Measurements from ENCODE around the gene AK9.
"Not testable (repeated sequence)": the region's sequence is repeated elsewhere in the genome, so short reads cannot be mapped to it uniquely, and the experiment has no call there.

Gene AK9

DNA sequence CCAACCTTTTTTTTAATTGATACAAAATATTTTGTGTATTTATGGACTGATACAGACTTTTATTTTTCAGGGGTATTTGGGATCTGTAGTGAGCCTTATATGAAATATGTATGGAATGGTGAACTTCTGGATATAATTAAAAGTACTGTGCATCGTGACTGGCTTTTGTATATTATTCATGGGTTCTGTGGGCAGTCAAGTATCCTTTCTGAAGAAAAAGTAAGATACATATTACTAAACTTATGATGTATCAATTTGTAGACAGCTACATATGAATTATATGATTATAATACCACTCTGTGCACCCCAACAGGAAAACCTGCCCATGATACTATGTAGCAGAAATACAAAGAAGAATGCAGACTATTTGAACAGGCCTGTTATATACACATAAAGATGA, 47.3 kb upstream of the AK9 start:
- DNase-seq = no peak
- no CpG with 5 or more reads among the region's 1 CpG for WGBS (ENCODE audit: extremely low coverage, insufficient coverage, insufficient read length)
- H3K9ac ChIP-seq (ENCODE audit: low read length) = no peak overlapping the region
- no peaks in the 10 kb centered on the region for H3K4me1 ChIP-seq (ENCODE audit: control insufficient read depth in 1 of 2, insufficient read depth in 2 of 2, low read length in 2 of 2)
- no peak overlapping the region for H3K27ac ChIP-seq (ENCODE audit: low read depth, low read length)
- no peaks in the 10 kb centered on the region for H3K27me3 ChIP-seq (ENCODE audit: insufficient read depth, low read length)
- no peak overlapping the region for H4K12ac ChIP-seq (ENCODE audit: low read depth, low read length)
- no peak overlapping the region for H3K4me3 ChIP-seq (ENCODE audit: low read depth, low read length)
- no peak overlapping the region for H3K23ac ChIP-seq (ENCODE audit: low read length)
- no peak overlapping the region for H3K14ac ChIP-seq (ENCODE audit: low read length)
- peaks cover 0 to 2% of the 10 kb centered on the region in 2 experiments for H3K36me3 ChIP-seq (ENCODE audit: control insufficient read depth in 1 of 2, insufficient read depth in 2 of 2, low read length in 2 of 2)
- no peak overlapping the region for H2AK5ac ChIP-seq (ENCODE audit: low read length)
- H3K4me2 ChIP-seq (ENCODE audit: low read length) = no peak overlapping the region
- no peak overlapping the region for H4K8ac ChIP-seq (ENCODE audit: low read depth, low read length)
- H4K91ac ChIP-seq (ENCODE audit: low read depth, low read length) = no peak overlapping the region
- no peak overlapping the region for H2BK12ac ChIP-seq (ENCODE audit: low read length)
- no peak overlapping the region for H2BK120ac ChIP-seq (ENCODE audit: insufficient read depth, low read length, poor library complexity)
- H3K18ac ChIP-seq (ENCODE audit: low read length) = no peak overlapping the region
- H3K9me3 ChIP-seq (ENCODE audit: insufficient read depth, low read depth, low read length) = no peaks in the 10 kb centered on the region
- no peak overlapping the region for H2BK5ac ChIP-seq (ENCODE audit: low read depth, low read length, poor library complexity)
- H3K79me2 ChIP-seq (ENCODE audit: control insufficient read depth, insufficient read depth, low read length, poor library complexity) = no peaks in the 10 kb centered on the region
- H2AFZ ChIP-seq (ENCODE audit: insufficient read depth, low read length, poor library complexity) = no peak overlapping the region
- H3K4ac ChIP-seq (ENCODE audit: low read depth, low read length) = no peak overlapping the region
- H3K79me1 ChIP-seq (ENCODE audit: low read length) = no peaks in the 10 kb centered on the region

- Histone ChIP-seq H2BK5ac (ENCODE audit: low read depth, low read length, poor library complexity) (no peak overlapping the region), H3K18ac (ENCODE audit: low read length) (no peak overlapping the region)
- WGBS (ENCODE audit: extremely low coverage, insufficient coverage, insufficient read length) = no CpG with 5 or more reads among the region's 1 CpG
Observed at GRCh38 chr6:109736273-109737025, 45.4 kb upstream of the AK9 start.

GRCh38 chr6:109725250-109725649, 34.2 kb upstream of the AK9 start:
- not testable (repeated sequence) for H4K12ac ChIP-seq (ENCODE audit: low read depth, low read length); H2BK12ac ChIP-seq (ENCODE audit: low read length); H3K9ac ChIP-seq (ENCODE audit: low read length); H3K36me3 ChIP-seq (ENCODE audit: control insufficient read depth in 1 of 2, insufficient read depth in 2 of 2, low read length in 2 of 2); H3K9me3 ChIP-seq (ENCODE audit: insufficient read depth, low read depth, low read length); H2BK5ac ChIP-seq (ENCODE audit: low read depth, low read length, poor library complexity); H3K79me1 ChIP-seq (ENCODE audit: low read length); H2BK120ac ChIP-seq (ENCODE audit: insufficient read depth, low read length, poor library complexity); H3K23ac ChIP-seq (ENCODE audit: low read length); H4K91ac ChIP-seq (ENCODE audit: low read depth, low read length); H3K27me3 ChIP-seq (ENCODE audit: insufficient read depth, low read length); H3K4me3 ChIP-seq (ENCODE audit: low read depth, low read length); H3K4me2 ChIP-seq (ENCODE audit: low read length); H3K27ac ChIP-seq (ENCODE audit: low read depth, low read length); DNase-seq; H3K79me2 ChIP-seq (ENCODE audit: control insufficient read depth, insufficient read depth, low read length, poor library complexity); H3K4ac ChIP-seq (ENCODE audit: low read depth, low read length); H3K4me1 ChIP-seq (ENCODE audit: control insufficient read depth in 1 of 2, insufficient read depth in 2 of 2, low read length in 2 of 2); H4K8ac ChIP-seq (ENCODE audit: low read depth, low read length); H2AFZ ChIP-seq (ENCODE audit: insufficient read depth, low read length, poor library complexity); H2AK5ac ChIP-seq (ENCODE audit: low read length); H3K18ac ChIP-seq (ENCODE audit: low read length); H3K14ac ChIP-seq (ENCODE audit: low read length)
- WGBS (ENCODE audit: extremely low coverage, insufficient coverage, insufficient read length) = no CpG with 5 or more reads among the region's 3 CpGs

More at GRCh38 chr6:109736273-109737025, 45.4 kb upstream of the AK9 start:
- Histone ChIP-seq H3K4me2 (ENCODE audit: low read length) (no peak overlapping the region), H3K79me2 (ENCODE audit: control insufficient read depth, insufficient read depth, low read length, poor library complexity) (no peaks in the 10 kb centered on the region), H3K79me1 (ENCODE audit: low read length) (no peaks in the 10 kb centered on the region), H3K14ac (ENCODE audit: low read length) (no peak overlapping the region), H2AFZ (ENCODE audit: insufficient read depth, low read length, poor library complexity) (no peak overlapping the region), H3K27ac (ENCODE audit: low read depth, low read length) (no peak overlapping the region), H2AK5ac (ENCODE audit: low read length) (no peak overlapping the region), H2BK12ac (ENCODE audit: low read length) (no peak overlapping the region), H4K8ac (ENCODE audit: low read depth, low read length) (no peak overlapping the region), H3K9me3 (ENCODE audit: insufficient read depth, low read depth, low read length) (no peaks in the 10 kb centered on the region), H3K23ac (ENCODE audit: low read length) (no peak overlapping the region), H4K91ac (ENCODE audit: low read depth, low read length) (no peak overlapping the region), H2BK120ac (ENCODE audit: insufficient read depth, low read length, poor library complexity) (no peak overlapping the region), H3K9ac (ENCODE audit: low read length) (no peak overlapping the region), H3K4me3 (ENCODE audit: low read depth, low read length) (no peak overlapping the region), H3K27me3 (ENCODE audit: insufficient read depth, low read length) (no peaks in the 10 kb centered on the region), H4K12ac (ENCODE audit: low read depth, low read length) (no peak overlapping the region), H3K4ac (ENCODE audit: low read depth, low read length) (no peak overlapping the region), H3K4me1 (ENCODE audit: control insufficient read depth in 1 of 2, insufficient read depth in 2 of 2, low read length in 2 of 2) (no peaks in the 10 kb centered on the region), H3K36me3 (ENCODE audit: control insufficient read depth in 1 of 2, insufficient read depth in 2 of 2, low read length in 2 of 2) (peaks cover 0 to 2% of the 10 kb centered on the region in 2 experiments)
- DNase-seq = no peak

- Histone ChIP-seq H3K4ac (ENCODE audit: low read depth, low read length) (no peak overlapping the region), H3K23ac (ENCODE audit: low read length) (no peak overlapping the region), H3K36me3 (ENCODE audit: control insufficient read depth in 1 of 2, insufficient read depth in 2 of 2, low read length in 2 of 2) (no peaks in the 10 kb centered on the region), H2BK12ac (ENCODE audit: low read length) (no peak overlapping the region), H3K79me2 (ENCODE audit: control insufficient read depth, insufficient read depth, low read length, poor library complexity) (no peaks in the 10 kb centered on the region), H3K27ac (ENCODE audit: low read depth, low read length) (no peak overlapping the region), H3K4me3 (ENCODE audit: low read depth, low read length) (no peak overlapping the region), H4K8ac (ENCODE audit: low read depth, low read length) (no peak overlapping the region), H3K4me1 (ENCODE audit: control insufficient read depth in 1 of 2, insufficient read depth in 2 of 2, low read length in 2 of 2) (no peaks in the 10 kb centered on the region), H2BK5ac (ENCODE audit: low read depth, low read length, poor library complexity) (no peak overlapping the region), H3K9me3 (ENCODE audit: insufficient read depth, low read depth, low read length) (no peaks in the 10 kb centered on the region), H2AFZ (ENCODE audit: insufficient read depth, low read length, poor library complexity) (no peak overlapping the region), H3K18ac (ENCODE audit: low read length) (no peak overlapping the region), H2AK5ac (ENCODE audit: low read length) (no peak overlapping the region), H2BK120ac (ENCODE audit: insufficient read depth, low read length, poor library complexity) (no peak overlapping the region), H3K27me3 (ENCODE audit: insufficient read depth, low read length) (no peaks in the 10 kb centered on the region), H3K14ac (ENCODE audit: low read length) (no peak overlapping the region), H3K9ac (ENCODE audit: low read length) (no peak overlapping the region), H4K12ac (ENCODE audit: low read depth, low read length) (no peak overlapping the region), H3K4me2 (ENCODE audit: low read length) (no peak overlapping the region), H4K91ac (ENCODE audit: low read depth, low read length) (no peak overlapping the region), H3K79me1 (ENCODE audit: low read length) (no peaks in the 10 kb centered on the region)
- DNase-seq = no peak
- WGBS (ENCODE audit: extremely low coverage, insufficient coverage, insufficient read length) = no CpG with 5 or more reads among the region's 3 CpGs
Observed at GRCh38 chr6:109722564-109723254, 31.7 kb upstream of the AK9 start.

All from trophoblast cell (in vitro differentiated cells and primary cell).